ENCODE data around the gene HDDC2. TPM values are rescaled to one million over a fixed set of nuclear protein-coding genes. Genes with fewer than 3 reads are reported as not detected.

The HDDC2 gene
- total RNA-seq, 8 experiments from 2014 or later, result 53.4 to 138 (median 71.8) TPM

Other genes with a start within 250 kb of the HDDC2 start
- gene TPD52L1, start 148.2 kb downstream of the HDDC2 start, total RNA-seq, result 100 to 1,000 TPM in 3 of 8 experiments, 10 to 100 TPM in 4, 1 to 10 TPM in 1; 3.8 to 638 (median 26.5) TPM